ENCODE measurements around the gene EML6.

Gene EML6

DNA sequence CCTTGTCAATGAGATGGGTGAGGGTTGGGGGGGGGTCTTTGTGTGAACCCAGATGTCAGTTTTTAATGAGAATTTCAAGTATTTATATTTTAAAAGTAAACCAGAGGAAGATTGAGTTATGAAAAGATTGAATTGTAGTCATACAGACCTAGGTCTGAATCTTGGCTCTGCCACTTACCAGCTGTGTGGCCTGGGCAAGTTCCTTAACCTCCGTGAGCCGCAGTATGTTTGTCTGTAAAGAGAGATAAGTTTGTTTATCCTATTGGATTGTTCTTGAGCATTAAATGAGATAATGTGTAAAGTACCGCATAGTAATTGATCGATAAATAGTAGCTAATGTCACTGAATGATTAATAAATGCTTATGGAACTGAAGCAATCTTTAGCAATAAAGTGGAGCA lies 63.8 kb downstream of the EML6 start:
- TF ChIP-seq FOXP2 (optimal IDR thresholded peaks at IDR 0.05; ENCODE audit: borderline replicate concordance, extremely low read depth, extremely low read length, insufficient read depth) (no peak), POLR2AphosphoS5 (IDR thresholded peaks at IDR 0.05; ENCODE audit: low read depth, low read length) (no peak)
- TF ChIP-seq, protein P1, sequence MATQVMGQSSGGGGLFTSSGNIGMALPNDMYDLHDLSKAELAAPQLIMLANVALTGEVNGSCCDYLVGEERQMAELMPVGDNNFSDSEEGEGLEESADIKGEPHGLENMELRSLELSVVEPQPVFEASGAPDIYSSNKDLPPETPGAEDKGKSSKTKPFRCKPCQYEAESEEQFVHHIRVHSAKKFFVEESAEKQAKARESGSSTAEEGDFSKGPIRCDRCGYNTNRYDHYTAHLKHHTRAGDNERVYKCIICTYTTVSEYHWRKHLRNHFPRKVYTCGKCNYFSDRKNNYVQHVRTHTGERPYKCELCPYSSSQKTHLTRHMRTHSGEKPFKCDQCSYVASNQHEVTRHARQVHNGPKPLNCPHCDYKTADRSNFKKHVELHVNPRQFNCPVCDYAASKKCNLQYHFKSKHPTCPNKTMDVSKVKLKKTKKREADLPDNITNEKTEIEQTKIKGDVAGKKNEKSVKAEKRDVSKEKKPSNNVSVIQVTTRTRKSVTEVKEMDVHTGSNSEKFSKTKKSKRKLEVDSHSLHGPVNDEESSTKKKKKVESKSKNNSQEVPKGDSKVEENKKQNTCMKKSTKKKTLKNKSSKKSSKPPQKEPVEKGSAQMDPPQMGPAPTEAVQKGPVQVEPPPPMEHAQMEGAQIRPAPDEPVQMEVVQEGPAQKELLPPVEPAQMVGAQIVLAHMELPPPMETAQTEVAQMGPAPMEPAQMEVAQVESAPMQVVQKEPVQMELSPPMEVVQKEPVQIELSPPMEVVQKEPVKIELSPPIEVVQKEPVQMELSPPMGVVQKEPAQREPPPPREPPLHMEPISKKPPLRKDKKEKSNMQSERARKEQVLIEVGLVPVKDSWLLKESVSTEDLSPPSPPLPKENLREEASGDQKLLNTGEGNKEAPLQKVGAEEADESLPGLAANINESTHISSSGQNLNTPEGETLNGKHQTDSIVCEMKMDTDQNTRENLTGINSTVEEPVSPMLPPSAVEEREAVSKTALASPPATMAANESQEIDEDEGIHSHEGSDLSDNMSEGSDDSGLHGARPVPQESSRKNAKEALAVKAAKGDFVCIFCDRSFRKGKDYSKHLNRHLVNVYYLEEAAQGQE (IDR thresholded peaks at IDR 0.05; ENCODE audit: insufficient read depth in 1 of 2, low read depth in 2 of 2, low read length in 2 of 2) = no peak

DNA sequence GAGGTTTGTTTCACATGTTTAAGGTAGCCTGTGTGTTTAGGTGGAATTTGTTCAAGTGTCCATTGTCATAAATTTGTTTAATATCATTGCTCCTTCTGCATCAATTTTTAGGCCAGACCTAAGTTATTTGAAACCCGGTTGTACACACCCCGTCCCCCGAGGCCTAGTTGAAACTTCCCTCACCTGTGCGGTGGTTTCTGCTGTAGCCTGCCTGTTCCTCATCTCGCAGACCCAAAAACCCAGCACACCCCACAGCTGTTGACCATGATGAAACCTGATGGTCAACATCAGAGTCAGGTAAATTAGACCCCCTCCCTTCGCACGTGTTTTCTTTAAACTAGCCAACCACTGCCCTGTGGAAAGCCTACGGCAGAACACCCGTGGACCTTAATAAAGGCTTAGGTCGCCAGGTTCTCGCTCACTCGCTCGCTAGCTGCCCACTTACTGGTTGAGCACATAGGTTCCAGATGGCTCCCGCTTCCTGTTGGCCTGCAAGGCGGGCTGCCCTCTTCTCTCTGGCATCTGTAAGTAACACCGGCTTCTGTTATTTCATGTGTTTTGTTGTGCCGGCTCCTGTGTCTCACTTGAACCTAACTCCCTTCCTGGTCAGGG lies 64.4 kb downstream of the EML6 start:
- no peak for TF ChIP-seq TAF1 (IDR thresholded peaks at IDR 0.05; ENCODE audit: borderline replicate concordance, insufficient read depth, low read length)
- TF ChIP-seq, protein P1 (IDR thresholded peaks at IDR 0.05; ENCODE audit: insufficient read depth in 1 of 2, low read depth in 2 of 2, low read length in 2 of 2) = no peak
- TF ChIP-seq FOXP2 (optimal IDR thresholded peaks at IDR 0.05; ENCODE audit: borderline replicate concordance, extremely low read depth, extremely low read length, insufficient read depth) = no peak
- TF ChIP-seq SIN3A (IDR thresholded peaks at IDR 0.05; ENCODE audit: borderline replicate concordance, insufficient read depth, low read length) = no peak
- no peak for TF ChIP-seq POLR2AphosphoS5 (IDR thresholded peaks at IDR 0.05; ENCODE audit: low read depth, low read length)

DNA sequence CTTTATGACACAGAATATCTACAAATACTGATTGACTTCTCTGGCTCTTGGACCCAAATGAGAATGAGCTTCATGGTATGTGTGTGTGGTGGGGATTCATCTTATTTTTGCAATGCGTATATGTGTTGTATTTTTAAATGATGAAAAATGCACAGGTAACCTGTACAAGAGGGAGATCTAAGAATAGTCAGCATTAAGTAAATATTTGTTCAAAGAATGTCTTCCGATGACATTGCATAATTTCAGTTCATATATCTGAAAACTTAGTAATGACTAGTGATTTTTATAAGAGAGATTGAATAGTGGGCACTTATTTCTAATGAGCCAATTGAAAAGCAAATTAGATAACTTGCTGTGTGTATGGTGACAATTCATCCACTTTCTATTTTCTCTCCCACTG lies 66.4 kb downstream of the EML6 start:
- TF ChIP-seq FOXP2 (optimal IDR thresholded peaks at IDR 0.05; ENCODE audit: borderline replicate concordance, extremely low read depth, extremely low read length, insufficient read depth) (no peak), TAF1 (IDR thresholded peaks at IDR 0.05; ENCODE audit: borderline replicate concordance, insufficient read depth, low read length) (no peak)

DNA sequence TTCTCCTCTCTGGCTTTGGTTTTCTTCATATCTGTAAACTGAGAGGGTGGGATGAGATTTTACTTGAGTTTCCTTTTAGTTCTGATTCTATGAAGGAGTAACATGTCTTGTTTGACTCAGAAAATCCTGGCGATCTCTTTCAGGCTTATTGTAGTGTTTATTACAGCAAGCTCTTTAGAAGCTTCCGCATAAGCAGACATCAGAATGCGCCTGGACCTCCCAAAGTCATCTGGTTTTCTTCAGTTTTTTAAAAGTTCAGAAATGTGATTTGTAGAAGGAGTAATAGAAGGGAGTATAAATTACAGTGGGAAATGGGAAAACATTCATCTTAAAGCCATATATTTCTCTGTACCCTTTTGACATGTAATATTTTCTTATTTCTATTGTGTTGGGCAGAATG lies 68.4 kb downstream of the EML6 start:
- TF ChIP-seq TAF1 (IDR thresholded peaks at IDR 0.05; ENCODE audit: borderline replicate concordance, insufficient read depth, low read length) (no peak), FOXP2 (optimal IDR thresholded peaks at IDR 0.05; ENCODE audit: borderline replicate concordance, extremely low read depth, extremely low read length, insufficient read depth) (no peak), SIN3A (IDR thresholded peaks at IDR 0.05; ENCODE audit: borderline replicate concordance, insufficient read depth, low read length) (no peak), POLR2AphosphoS5 (IDR thresholded peaks at IDR 0.05; ENCODE audit: low read depth, low read length) (no peak)
- TF ChIP-seq, protein P1 (IDR thresholded peaks at IDR 0.05; ENCODE audit: insufficient read depth in 1 of 2, low read depth in 2 of 2, low read length in 2 of 2) = no peak

GRCh38 chr2:54797307-54797706 lies 73.8 kb downstream of the EML6 start:
- no peak for TF ChIP-seq POLR2AphosphoS5 (IDR thresholded peaks at IDR 0.05; ENCODE audit: low read depth, low read length)
- no peak for TF ChIP-seq SIN3A (IDR thresholded peaks at IDR 0.05; ENCODE audit: borderline replicate concordance, insufficient read depth, low read length)
- no peak for TF ChIP-seq FOXP2 (optimal IDR thresholded peaks at IDR 0.05; ENCODE audit: borderline replicate concordance, extremely low read depth, extremely low read length, insufficient read depth)
- no peak for TF ChIP-seq TAF1 (IDR thresholded peaks at IDR 0.05; ENCODE audit: borderline replicate concordance, insufficient read depth, low read length)
- TF ChIP-seq, protein P1 (IDR thresholded peaks at IDR 0.05; ENCODE audit: insufficient read depth in 1 of 2, low read depth in 2 of 2, low read length in 2 of 2) = no peak
